H1 (cell line): Measurements from ENCODE around the gene DDB1. TPM values are rescaled to one million over a fixed set of nuclear protein-coding genes. Genes with fewer than 3 reads are reported as not detected.

Experiments used
- CTCF ChIA-PET: fragments of 300-600 bp; sonication (Branson Sonifier 250); formaldehyde crosslinking; loops from one replicate; lab custom pipeline; 2021; ENCODE audit not compliant: partially characterized antibody; lab: Charles Lee
- POLR2A ChIA-PET: fragments of 300-600 bp; sonication (Branson Sonifier 250); formaldehyde crosslinking; loops from one replicate; lab custom pipeline; 2021; ENCODE audit warnings: inconsistent platforms; ENCODE audit not compliant: partially characterized antibody; lab: Charles Lee
- DNase-seq, 2 experiments: peaks; one replicate each; pipeline versions ENCODE4 v3.0.0 to v3.0.0-alpha.2; 2010 to 2022; ENCODE audit warnings: low spot score in 2 of 2, low read depth in 1 of 2, mixed read lengths in 1 of 2
- FAIRE-seq: peaks from 2 replicates; lab custom pipeline; 2011; peaks lifted over from hg19 to GRCh38; lab: Jason Lieb, UNC
- H2AFZ ChIP-seq: 2 replicates; pipeline ENCODE4 v1.8.1; 2012; ENCODE audit warnings: low read length, inconsistent platforms
- H2AK5ac ChIP-seq: 2 replicates; pipeline ENCODE4 v1.6.1; 2013; ENCODE audit warnings: low read depth, low read length
- H2BK120ac ChIP-seq: replicated peaks from 2 replicates; pipeline ENCODE3; 2013; ENCODE audit warnings: low read depth, low read length, inconsistent platforms
- H2BK12ac ChIP-seq: 2 replicates; pipeline ENCODE4 v1.6.1; 2013; ENCODE audit warnings: low read depth, low read length
- H2BK15ac ChIP-seq: 2 replicates; pipeline ENCODE4 v1.6.1; 2013; ENCODE audit warnings: low read length
- H2BK20ac ChIP-seq: 2 replicates; pipeline ENCODE4 v1.6.1; 2013; ENCODE audit warnings: low read length
- H2BK5ac ChIP-seq: 2 replicates; pipeline ENCODE4 v1.6.1; 2013; ENCODE audit warnings: low read depth, low read length
- H3K14ac ChIP-seq: 2 replicates; pipeline ENCODE4 v1.6.1; 2013; ENCODE audit warnings: inconsistent platforms; ENCODE audit not compliant: insufficient read length
- H3K18ac ChIP-seq: 2 replicates; pipeline ENCODE4 v1.6.1; 2013; ENCODE audit warnings: low read length; ENCODE audit errors: extremely low read depth
- H3K23ac ChIP-seq: 2 replicates; pipeline ENCODE4 v1.6.1; 2013; ENCODE audit warnings: inconsistent platforms; ENCODE audit not compliant: insufficient read length
- H3K23me2 ChIP-seq: 2 replicates; pipeline ENCODE4 v1.6.1; 2013; ENCODE audit warnings: low read depth, low read length
- H3K27ac ChIP-seq: 2 replicates; pipeline ENCODE4 v1.6.1; 2011; ENCODE audit warnings: low read depth, low read length, inconsistent platforms
- H3K27me3 ChIP-seq, 4 experiments: replicated peaks in 1 of 4; 1 replicate in 1 of 4; 2 replicates in 3 of 4; pipeline versions ENCODE4 v1.6.1 to v1.8.1; 2011 to 2013; ENCODE audit warnings: low read length in 3 of 4, mild to moderate bottlenecking in 3 of 4, inconsistent platforms in 2 of 4, mixed read lengths in 2 of 4, moderate library complexity in 1 of 4; ENCODE audit not compliant: control insufficient read depth in 3 of 4, insufficient read depth in 3 of 4; ENCODE audit errors: extremely low read depth in 1 of 4
- H3K36me3 ChIP-seq, 4 experiments: 2 replicates each; pipeline versions ENCODE4 v1.6.1 to v1.8.1; 2011 to 2013; ENCODE audit warnings: mild to moderate bottlenecking in 4 of 4, low read length in 3 of 4, moderate library complexity in 2 of 4, control low read depth in 1 of 4, inconsistent platforms in 1 of 4; ENCODE audit not compliant: insufficient read depth in 4 of 4, control insufficient read depth in 2 of 4
- H3K4ac ChIP-seq: replicated peaks from 2 replicates; pipeline ENCODE3; 2013; ENCODE audit warnings: low read length, low read depth, mixed read lengths, inconsistent platforms; ENCODE audit not compliant: insufficient read length
- H3K4me1 ChIP-seq, 4 experiments: replicated peaks in 1 of 4; 1 replicate in 1 of 4; 2 replicates in 3 of 4; pipeline versions ENCODE4 v1.6.1 to v1.8.1; 2011 to 2013; ENCODE audit warnings: low read length in 3 of 4, inconsistent platforms in 2 of 4, mixed read lengths in 1 of 4; ENCODE audit not compliant: insufficient read depth in 4 of 4, control insufficient read depth in 3 of 4
- H3K4me2 ChIP-seq, 2 experiments: 2 replicates each; pipeline versions ENCODE4 v1.6.1 to v1.8.1; 2011 to 2013; ENCODE audit warnings: low read depth in 2 of 2, low read length in 2 of 2, control low read depth in 1 of 2, inconsistent platforms in 1 of 2, mild to moderate bottlenecking in 1 of 2; ENCODE audit not compliant: insufficient read depth in 1 of 2
- H3K4me3 ChIP-seq, 4 experiments: fragments of 200-600, 300-600 bp in 1 of 4; sonication (generic), shearing (Covaris generic), sonication (Bioruptor Twin) in 1 of 4; 2 replicates each; pipeline versions ENCODE4 v1.5.1 to v1.8.1; 2011 to 2016; ENCODE audit warnings: low read length in 4 of 4, low read depth in 3 of 4, control low read depth in 2 of 4, inconsistent platforms in 2 of 4, mild to moderate bottlenecking in 2 of 4, mixed read lengths in 1 of 4, moderate library complexity in 1 of 4; ENCODE audit not compliant: insufficient read depth in 2 of 4; ENCODE audit errors: extremely low read depth in 1 of 4
- H3K56ac ChIP-seq: replicated peaks from 2 replicates; pipeline ENCODE3; 2013; ENCODE audit warnings: low read depth, mild to moderate bottlenecking, mixed read lengths, low read length, inconsistent platforms; ENCODE audit not compliant: insufficient read length
- H3K79me1 ChIP-seq: 2 replicates; pipeline ENCODE4 v1.6.1; 2013; ENCODE audit warnings: low read depth, low read length, control low read depth
- H3K79me2 ChIP-seq, 2 experiments: 2 replicates each; pipeline versions ENCODE4 v1.6.1 to v1.8.1; 2012 to 2013; ENCODE audit warnings: low read length in 2 of 2, mild to moderate bottlenecking in 2 of 2, inconsistent platforms in 1 of 2; ENCODE audit not compliant: insufficient read depth in 2 of 2, control insufficient read depth in 1 of 2
- H3K9ac ChIP-seq, 4 experiments: replicated peaks in 1 of 4; 1 replicate in 1 of 4; 2 replicates in 3 of 4; pipeline versions ENCODE4 v1.6.1 to v1.8.1; 2011 to 2013; ENCODE audit warnings: low read depth in 3 of 4, low read length in 3 of 4, control low read depth in 2 of 4, mild to moderate bottlenecking in 2 of 4, moderate library complexity in 2 of 4, inconsistent platforms in 1 of 4; ENCODE audit errors: extremely low read depth in 1 of 4
- H3K9me3 ChIP-seq, 2 experiments: 2 replicates each; pipeline versions ENCODE4 v1.6.1 to v1.8.1; 2012 to 2013; ENCODE audit warnings: mild to moderate bottlenecking in 2 of 2, moderate library complexity in 2 of 2, control low read depth in 1 of 2, inconsistent platforms in 1 of 2, low read depth in 1 of 2, low read length in 1 of 2, mixed read lengths in 1 of 2; ENCODE audit not compliant: insufficient read depth in 2 of 2
- H4K20me1 ChIP-seq, 2 experiments: replicated peaks in 1 of 2; 2 replicates each; pipeline versions ENCODE3 to v1.8.1; 2011 to 2013; ENCODE audit warnings: inconsistent platforms in 2 of 2, low read length in 2 of 2, mild to moderate bottlenecking in 1 of 2; ENCODE audit not compliant: insufficient read depth in 2 of 2, control insufficient read depth in 1 of 2
- H4K5ac ChIP-seq: 2 replicates; pipeline ENCODE4 v1.6.1; 2013; ENCODE audit warnings: low read length, low read depth, mixed read lengths, inconsistent platforms; ENCODE audit not compliant: insufficient read length
- H4K8ac ChIP-seq: 2 replicates; pipeline ENCODE4 v1.8.0; 2013; ENCODE audit warnings: mild to moderate bottlenecking, moderate library complexity, low read length, inconsistent platforms; ENCODE audit not compliant: insufficient read depth; ENCODE audit errors: extremely low read depth
- H4K91ac ChIP-seq: replicated peaks from 2 replicates; pipeline ENCODE3; 2013; ENCODE audit warnings: low read length, mixed read lengths, inconsistent platforms; ENCODE audit not compliant: insufficient read length
- WGBS, 2 experiments: shearing (Covaris generic) in 1 of 2; methylation state at CpG; one replicate each; pipeline versions ENCODE4 v1.1.6 to v1.1.7; 2013 to 2015; ENCODE audit warnings: low lambda C conversion rate in 2 of 2, mixed read lengths in 2 of 2, inconsistent platforms in 1 of 2, low coverage in 1 of 2, missing lambda C conversion rate in 1 of 2; ENCODE audit not compliant: insufficient replicate concordance in 2 of 2, insufficient coverage in 1 of 2, insufficient read length in 1 of 2; ENCODE audit errors: extremely low coverage in 1 of 2, missing lambda C conversion rate in 1 of 2; 5-methylcytosine and 5-hydroxymethylcytosine counted together
- polyA plus RNA-seq, 7 experiments: library from polyadenylated mRNA; depleted of rRNA in 3 of 7; stranded (reverse) in 5 of 7; unstranded in 2 of 7; fragments of >200 nt in 5 of 7; fragments of 200-250 nt in 2 of 7; gene quantifications; 1 replicate in 5 of 7; 2 replicates in 1 of 7; 4 replicates in 1 of 7; pipeline versions ENCODE4 v1.2.1 to v1.2.3, GENCODE V29; 2011 to 2013; ENCODE audit warnings: missing spikeins in 2 of 7, mixed read lengths in 2 of 7
- total RNA-seq: library from RNA; stranded (reverse); fragmentation: NEBNext Ultra II Directional; extraction: Animal tissue kit (Norgen Biotek cat#: 25700); gene quantifications from 2 replicates; pipeline ENCODE4 v1.2.1, GENCODE V29; 2021

Gene DDB1
- total and polyA plus RNA-seq, 2 of the 8 experiments (the other 6 are each of a cell fraction or from before 2014, with no cell fraction given): 275 to 306 TPM

DNA sequence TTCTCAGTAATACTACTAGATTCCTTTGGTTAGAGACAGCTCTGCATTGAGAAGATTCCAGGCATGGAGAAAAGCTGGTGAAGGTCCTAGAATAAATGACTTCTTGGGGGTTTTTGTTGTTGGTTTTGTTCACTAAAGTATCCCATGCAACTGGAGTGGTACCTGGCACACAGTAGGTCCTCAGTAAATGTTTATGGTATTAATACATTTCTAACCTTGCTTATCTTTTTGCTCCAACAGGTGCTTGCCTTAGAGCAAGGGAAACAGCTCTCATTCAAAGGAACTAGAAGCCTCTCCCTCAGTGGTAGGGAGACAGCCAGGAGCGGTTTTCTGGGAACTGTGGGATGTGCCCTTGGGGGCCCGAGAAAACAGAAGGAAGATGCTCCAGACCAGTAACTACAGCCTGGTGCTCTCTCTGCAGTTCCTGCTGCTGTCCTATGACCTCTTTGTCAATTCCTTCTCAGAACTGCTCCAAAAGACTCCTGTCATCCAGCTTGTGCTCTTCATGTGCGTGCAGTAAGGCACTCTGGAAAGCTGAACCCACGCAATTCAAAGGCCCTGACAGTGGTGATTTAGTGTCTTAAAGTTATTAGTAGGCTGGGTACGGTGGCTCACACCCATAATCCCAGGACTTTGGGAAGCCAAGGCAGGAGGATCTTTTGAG, 31.2 kb upstream of the DDB1 start:
- Histone ChIP-seq H2BK20ac (no peak overlapping the region), H3K23ac (no peak overlapping the region), H3K27me3 (no peaks in the 10 kb centered on the region), H3K56ac (no peak overlapping the region), H2AK5ac (no peak overlapping the region), H3K4me1 (no peaks in the 10 kb centered on the region), H4K20me1 (no peaks in the 10 kb centered on the region), H2AFZ (no peak overlapping the region), H3K4ac (no peak overlapping the region), H3K36me3 (peaks cover 21 to 49% (median 39%) of the 10 kb centered on the region in 4 experiments), H3K4me2 (no peak overlapping the region), H3K9ac (no peak overlapping the region), H2BK120ac (no peak overlapping the region), H3K23me2 (peaks cover 14% of the 10 kb centered on the region), H4K91ac (no peak overlapping the region), H3K79me2 (peaks cover 3 to 23% of the 10 kb centered on the region in 2 experiments), H3K14ac (no peak overlapping the region), H4K8ac (no peak overlapping the region), H3K18ac (no peak overlapping the region), H2BK15ac (no peak overlapping the region), H3K4me3 (no peak overlapping the region), H3K27ac (no peak overlapping the region), H3K79me1 (peaks cover 3% of the 10 kb centered on the region), H3K9me3 (no peaks in the 10 kb centered on the region), H2BK12ac (no peak overlapping the region), H4K5ac (no peak overlapping the region), H2BK5ac (no peak overlapping the region)
- FAIRE-seq (no peak), DNase-seq (no peak)
- POLR2A ChIA-PET: interaction anchor here (1.1 to 39.7 kb wide), 8 partner anchors 6 to 64 kb away, joined by 3 to 1106 read pairs (median 60); partner anchors contain the start of genes CPSF7, CYB561A3, DDB1 and SDHAF2
- WGBS, 2 experiments: 87% methylated on average over 5 of the region's 5 CpGs; no CpG with 5 or more reads in 1 of the 2 experiments
- CTCF ChIA-PET: interaction anchor here (0.7 to 22.8 kb wide), 7 partner anchors 9 to 153 kb away, joined by 3 to 255 read pairs (median 8); partner anchors contain the start of genes DDB1 and TKFC
